NCI-H2029 treated with DMSO at 0.1 percent for 48 hours (cell line): ENCODE results near the gene SPATA6L.

ENCODE experiments used
- DNase-seq: peaks from one replicate; lab custom pipeline; 2025; lab: John Stamatoyannopoulos, UW

The SPATA6L gene

GRCh38 chr9:4585135-4585534 lies 81.1 kb downstream of the SPATA6L start:
- no peak for DNase-seq

- no peak for DNase-seq
These were observed 81.6 kb downstream of the SPATA6L start for GRCh38 chr9:4584636-4585035.

GRCh38 chr9:4583001-4583400 lies 83.3 kb downstream of the SPATA6L start:
- no peak for DNase-seq

GRCh38 chr9:4581861-4582565 lies 84.3 kb downstream of the SPATA6L start:
- DNase-seq, result no peak

GRCh38 chr9:4581035-4581760 lies 85.1 kb downstream of the SPATA6L start:
- no peak for DNase-seq

- no peak for DNase-seq
These were observed 87.3 kb downstream of the SPATA6L start for GRCh38 chr9:4579001-4579400.

- no peak for DNase-seq
These were observed 89.8 kb downstream of the SPATA6L start for GRCh38 chr9:4576448-4576847.

GRCh38 chr9:4575997-4576396 lies 90.3 kb downstream of the SPATA6L start:
- DNase-seq, result no peak

GRCh38 chr9:4574657-4575243 lies 91.5 kb downstream of the SPATA6L start:
- DNase-seq, result no peak

- no peak for DNase-seq
These were observed 92.5 kb downstream of the SPATA6L start for GRCh38 chr9:4573634-4574389.

GRCh38 chr9:4573176-4573575 lies 93.1 kb downstream of the SPATA6L start:
- DNase-seq, result no peak

- DNase-seq, result no peak
These were observed 94.0 kb downstream of the SPATA6L start for GRCh38 chr9:4572184-4572826.

- no peak for DNase-seq
These were observed 97.2 kb downstream of the SPATA6L start for GRCh38 chr9:4569101-4569500.

- no peak for DNase-seq
These were observed 98.7 kb downstream of the SPATA6L start for GRCh38 chr9:4567601-4568000.

- no peak for DNase-seq
These were observed 99.5 kb downstream of the SPATA6L start for GRCh38 chr9:4566806-4567205.

- no peak for DNase-seq
These were observed 103.2 kb downstream of the SPATA6L start for GRCh38 chr9:4563105-4563504.

GRCh38 chr9:4559261-4560182 lies 106.8 kb downstream of the SPATA6L start:
- DNase-seq, result no peak

GRCh38 chr9:4558371-4558998 lies 107.8 kb downstream of the SPATA6L start:
- DNase-seq, result no peak

GRCh38 chr9:4555236-4555635 lies 111.0 kb downstream of the SPATA6L start:
- no peak for DNase-seq

GRCh38 chr9:4553951-4554381 lies 112.3 kb downstream of the SPATA6L start:
- DNase-seq, result no peak
